HG03139 (cell line): ENCODE data around the gene SDK1.
"Not testable (repeated sequence)": the region's sequence is repeated elsewhere in the genome, so short reads cannot be mapped to it uniquely, and the experiment has no call there.

ENCODE experiments used
- ATAC-seq: cut with Tn5 transposase; IDR thresholded peaks from one replicate; pipeline ENCODE4 v1.9.1; 2021; ENCODE audit not compliant: unreplicated experiment

SDK1 gene

GRCh38 chr7:4314316-4314715 lies 1013.3 kb downstream of the SDK1 start:
- not testable (repeated sequence) for ATAC-seq
